Skeletal muscle satellite cell (primary cell): Measurements from ENCODE around the gene MADD.
"Not testable (repeated sequence)": the region's sequence is repeated elsewhere in the genome, so short reads cannot be mapped to it uniquely, and the experiment has no call there.

Experiments
- H3K27me3 ChIP-seq: 2 replicates; pipeline ENCODE4 v1.7.0; 2013; ENCODE audit warnings: low read length; ENCODE audit not compliant: control insufficient read depth, insufficient read depth
- H3K36me3 ChIP-seq: 2 replicates; pipeline ENCODE4 v1.7.0; 2013; ENCODE audit warnings: mild to moderate bottlenecking, control low read depth, low read length; ENCODE audit not compliant: insufficient read depth
- H3K4me1 ChIP-seq: 2 replicates; pipeline ENCODE4 v1.7.0; 2013; ENCODE audit warnings: low read length; ENCODE audit not compliant: control insufficient read depth, insufficient read depth
- H3K4me2 ChIP-seq: 2 replicates; pipeline ENCODE4 v1.7.0; 2013; ENCODE audit warnings: mild to moderate bottlenecking, low read length
- H3K4me3 ChIP-seq: 2 replicates; pipeline ENCODE4 v1.7.0; 2013; ENCODE audit warnings: low read length
- H3K9ac ChIP-seq: 2 replicates; pipeline ENCODE4 v1.7.0; 2013; ENCODE audit warnings: mild to moderate bottlenecking, low read depth, low read length, moderate library complexity
- H3K9me3 ChIP-seq: replicated peaks from 2 replicates; pipeline ENCODE4 v1.7.0; 2013; ENCODE audit warnings: mild to moderate bottlenecking, control low read depth, low read length

MADD gene

DNA sequence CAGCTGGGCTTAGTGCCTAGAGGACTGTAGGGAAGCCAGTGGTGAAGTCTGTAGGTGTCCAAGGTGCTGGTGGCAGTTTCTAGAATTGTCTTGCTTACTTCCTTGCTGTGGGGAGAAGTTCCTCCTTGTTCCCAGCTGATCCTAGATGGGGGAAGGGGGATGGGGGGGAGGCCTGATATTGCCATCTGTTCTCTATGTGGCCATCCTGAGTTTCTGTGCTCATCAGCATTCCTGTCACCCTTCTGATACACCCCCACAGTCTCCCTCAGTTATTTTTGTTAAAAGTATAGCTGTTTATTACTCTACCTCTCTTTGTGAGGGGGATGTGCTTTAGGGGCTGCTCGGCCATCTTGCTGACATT, 36.5 kb downstream of the MADD start:
- no peak overlapping the region for H3K9ac ChIP-seq
- H3K4me3 ChIP-seq: no peak overlapping the region
- peaks cover 52% of the 10 kb centered on the region for H3K36me3 ChIP-seq
- no peaks in the 10 kb centered on the region for H3K9me3 ChIP-seq
- H3K4me2 ChIP-seq: no peak overlapping the region
- no peaks in the 10 kb centered on the region for H3K4me1 ChIP-seq
- no peaks in the 10 kb centered on the region for H3K27me3 ChIP-seq

DNA sequence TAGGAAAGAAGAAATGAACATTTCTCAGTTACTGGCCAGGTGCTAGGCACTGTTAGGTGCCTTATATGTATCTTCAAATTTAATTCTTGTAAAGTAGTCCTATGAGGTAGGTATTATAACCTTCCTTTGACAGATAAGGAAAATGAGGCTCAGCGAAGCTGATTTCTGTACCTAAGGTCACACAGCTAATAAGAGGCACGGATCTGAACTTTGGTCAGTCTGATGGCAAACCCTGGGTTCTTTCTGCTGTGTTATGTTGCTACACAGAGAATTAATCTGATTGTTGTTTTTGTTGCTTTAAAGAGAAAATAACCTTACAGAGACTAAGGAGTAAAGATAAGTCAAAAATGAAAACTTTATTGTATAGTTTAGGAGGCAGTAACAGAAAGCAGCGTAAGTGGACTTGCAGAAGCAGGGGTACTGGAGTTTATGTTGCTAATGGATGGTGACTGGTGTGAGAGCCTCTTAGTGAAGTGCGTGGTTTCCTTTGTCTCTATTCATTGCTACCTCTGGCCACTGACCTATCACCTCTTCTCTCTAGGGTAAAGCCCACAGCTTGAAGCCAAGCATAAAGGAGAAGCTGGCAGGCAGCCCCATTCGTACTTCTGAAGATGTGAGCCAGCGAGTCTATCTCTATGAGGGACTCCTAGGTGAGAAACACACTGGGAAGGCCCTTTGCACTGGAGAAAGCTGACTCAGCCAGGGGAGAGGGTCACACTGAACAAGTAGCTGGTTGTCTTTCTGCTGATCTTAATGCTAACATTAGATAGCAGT, 38.3 kb downstream of the MADD start:
- Histone ChIP-seq H3K9ac (no peak overlapping the region), H3K4me2 (no peak overlapping the region), H3K9me3 (no peaks in the 10 kb centered on the region), H3K27me3 (no peaks in the 10 kb centered on the region), H3K4me3 (no peak overlapping the region), H3K36me3 (peaks cover 49% of the 10 kb centered on the region), H3K4me1 (no peaks in the 10 kb centered on the region)

DNA sequence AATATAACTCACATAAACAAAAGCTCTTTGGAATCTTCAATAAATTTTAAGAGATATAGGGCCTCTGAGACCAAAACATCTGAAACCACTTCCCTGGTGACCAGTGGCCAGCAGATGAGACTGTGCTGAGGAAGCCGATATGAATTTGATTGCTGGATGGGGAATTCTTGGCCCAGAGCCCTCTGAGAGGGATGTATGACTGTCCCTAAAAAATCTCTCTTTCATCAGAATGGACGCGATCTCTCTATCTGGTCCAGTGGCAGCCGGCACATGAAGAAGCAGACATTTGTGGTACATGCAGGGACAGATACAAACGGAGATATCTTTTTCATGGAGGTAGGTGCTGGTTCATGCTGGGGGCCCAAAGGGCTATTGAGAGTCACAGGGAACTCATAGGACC, 45.1 kb downstream of the MADD start:
- H3K9ac ChIP-seq: no peak overlapping the region
- no peaks in the 10 kb centered on the region for H3K27me3 ChIP-seq
- no peaks in the 10 kb centered on the region for H3K4me1 ChIP-seq
- H3K36me3 ChIP-seq: peaks cover 50% of the 10 kb centered on the region
- H3K4me3 ChIP-seq: no peak overlapping the region
- no peak overlapping the region for H3K4me2 ChIP-seq
- H3K9me3 ChIP-seq: no peaks in the 10 kb centered on the region

DNA sequence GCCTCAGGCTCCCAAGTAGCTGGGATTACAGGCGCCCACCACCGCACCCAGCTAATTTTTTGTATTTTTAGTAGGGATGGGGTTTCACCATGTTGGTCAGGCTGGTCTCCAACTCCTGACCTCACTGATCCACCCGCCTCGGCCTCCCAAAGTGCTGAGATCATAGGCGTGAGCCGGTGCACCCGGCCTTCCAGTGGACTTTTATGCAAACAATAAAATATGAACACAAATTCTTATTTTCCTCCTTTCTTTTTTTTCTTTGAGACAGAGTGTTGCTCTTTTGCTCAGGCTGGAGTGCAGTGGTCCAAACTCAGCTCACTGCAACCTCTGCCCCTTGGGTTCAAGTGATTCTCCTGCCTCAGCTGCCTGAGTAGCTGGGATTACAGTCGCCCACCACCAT, 46.6 kb downstream of the MADD start:
- not testable (repeated sequence) for H3K9me3 ChIP-seq, H3K27me3 ChIP-seq, H3K4me3 ChIP-seq, H3K4me2 ChIP-seq, H3K9ac ChIP-seq, H3K4me1 ChIP-seq
- peaks cover 44% of the 10 kb centered on the region for H3K36me3 ChIP-seq

DNA sequence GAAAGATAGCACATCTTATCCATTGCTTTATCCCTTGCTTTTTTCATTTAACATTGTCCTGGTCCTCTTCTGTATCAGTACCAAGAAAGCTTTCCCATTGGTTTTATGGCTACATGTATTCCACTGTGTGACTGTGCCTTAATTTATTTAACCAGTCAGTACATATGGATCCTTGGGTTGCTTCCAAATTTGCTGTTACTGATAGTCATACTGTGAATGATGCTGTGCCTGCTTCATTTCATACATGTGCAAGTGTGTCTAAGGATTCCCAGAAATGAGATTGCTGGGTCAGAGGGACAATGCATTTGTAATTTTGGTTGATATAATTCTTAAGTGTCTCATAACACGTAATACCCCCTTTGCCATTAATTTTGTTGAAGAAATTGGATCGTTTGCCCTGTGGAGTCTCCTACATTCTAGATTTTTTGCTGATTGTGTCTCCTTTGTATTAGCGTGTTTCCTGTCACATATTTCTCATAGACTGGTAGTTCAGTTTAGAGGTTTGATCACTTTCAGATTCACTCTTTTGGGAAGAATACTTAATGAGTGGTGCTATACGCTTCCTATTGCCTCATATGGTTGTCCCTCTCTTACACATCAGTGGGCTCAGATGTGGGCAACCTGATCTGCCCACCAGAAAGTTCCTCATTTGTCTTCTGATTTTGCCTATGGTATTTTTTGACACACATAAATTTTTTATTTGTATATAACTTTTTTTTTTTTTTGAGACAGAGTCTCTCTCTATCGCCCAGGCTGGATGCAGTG, 47.3 kb downstream of the MADD start:
- Histone ChIP-seq H3K9ac (no peak overlapping the region), H3K9me3 (no peaks in the 10 kb centered on the region), H3K4me2 (no peak overlapping the region), H3K27me3 (no peaks in the 10 kb centered on the region), H3K4me1 (no peaks in the 10 kb centered on the region), H3K4me3 (no peak overlapping the region), H3K36me3 (peaks cover 45% of the 10 kb centered on the region)

DNA sequence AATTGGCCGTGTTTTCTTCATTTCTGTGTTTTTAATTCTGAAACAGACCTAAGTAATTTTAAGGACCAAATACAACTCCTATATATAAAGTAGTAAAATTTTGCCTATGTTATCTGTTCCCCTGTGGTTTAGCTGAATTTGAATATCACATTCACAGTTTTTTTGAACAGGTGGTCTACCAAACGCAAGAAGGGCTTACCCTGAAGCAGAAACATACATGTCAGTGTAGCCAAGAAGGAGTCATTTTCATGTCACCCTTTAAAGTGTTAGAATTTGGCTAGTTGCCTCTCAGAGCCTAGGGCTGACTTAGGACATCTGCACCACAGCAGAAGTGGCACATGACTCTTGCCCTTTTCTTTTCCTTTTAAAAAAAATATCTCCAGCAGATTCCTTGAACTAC, 48.2 kb downstream of the MADD start:
- no peaks in the 10 kb centered on the region for H3K9me3 ChIP-seq
- no peak overlapping the region for H3K9ac ChIP-seq
- no peak overlapping the region for H3K4me2 ChIP-seq
- H3K4me3 ChIP-seq: no peak overlapping the region
- no peaks in the 10 kb centered on the region for H3K4me1 ChIP-seq
- no peaks in the 10 kb centered on the region for H3K27me3 ChIP-seq
- peaks cover 42% of the 10 kb centered on the region for H3K36me3 ChIP-seq

DNA sequence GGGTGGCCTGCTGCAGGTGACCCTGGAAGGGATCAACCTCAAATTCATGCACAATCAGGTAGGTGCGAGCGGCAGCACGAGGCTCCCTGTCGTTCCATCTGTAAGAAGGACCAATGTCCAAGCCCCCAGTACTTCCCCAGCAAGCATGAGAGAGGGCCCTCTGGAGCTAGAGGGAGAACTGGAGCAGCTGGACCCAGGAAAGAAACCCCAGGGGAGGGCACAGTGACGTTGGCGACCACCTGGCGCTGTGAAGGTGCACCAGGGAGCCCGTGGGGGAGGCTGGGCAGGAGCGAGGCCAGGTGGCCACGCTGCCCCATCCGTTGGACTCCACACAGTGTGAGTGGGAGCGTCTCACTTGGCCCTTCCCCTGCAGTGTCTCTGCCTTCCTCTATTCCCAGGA, 54.6 kb downstream of the MADD start:
- Histone ChIP-seq H3K4me2 (no peak overlapping the region), H3K36me3 (peaks cover 32% of the 10 kb centered on the region), H3K9ac (no peak overlapping the region), H3K4me3 (no peak overlapping the region), H3K4me1 (no peaks in the 10 kb centered on the region), H3K9me3 (no peaks in the 10 kb centered on the region), H3K27me3 (no peaks in the 10 kb centered on the region)

DNA sequence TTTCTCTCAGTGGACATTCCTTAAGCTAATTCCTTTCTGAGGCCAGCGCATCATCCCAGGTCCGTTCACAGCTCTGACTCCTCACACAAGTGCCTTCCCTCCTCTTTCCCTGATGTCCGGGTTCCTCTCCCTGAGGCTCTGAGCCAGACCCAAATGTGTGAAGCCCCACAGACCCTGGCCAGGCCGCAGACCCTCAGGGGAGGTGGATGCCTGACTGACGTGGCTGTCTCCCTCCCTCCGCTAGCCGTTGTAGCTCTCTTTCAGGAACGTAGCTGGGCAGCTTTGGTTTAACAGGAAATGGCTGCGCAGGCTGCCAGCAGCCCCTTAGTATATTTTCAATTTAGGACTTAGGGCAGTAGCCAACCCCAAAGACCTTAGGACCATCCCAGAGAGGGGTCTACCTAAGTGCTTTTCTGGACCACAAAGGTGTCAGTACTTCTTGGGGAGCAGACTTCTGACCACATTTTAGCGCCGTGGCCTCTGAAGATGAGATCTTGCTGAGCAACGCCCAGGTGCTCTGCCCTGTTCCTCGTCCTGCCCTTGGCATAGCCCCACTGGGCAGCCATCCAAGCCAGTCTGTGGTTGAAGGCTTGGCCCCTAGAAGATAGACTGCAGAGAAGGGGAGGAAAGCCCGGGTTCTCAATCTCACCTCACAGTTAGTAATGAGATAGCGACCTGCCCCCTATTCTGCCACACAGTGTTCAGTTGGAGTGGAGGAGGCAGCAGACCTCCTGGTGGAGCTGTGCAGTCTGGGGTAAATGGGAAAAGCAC, 55.5 kb downstream of the MADD start:
- H3K9me3 ChIP-seq: no peaks in the 10 kb centered on the region
- H3K9ac ChIP-seq: no peak overlapping the region
- no peaks in the 10 kb centered on the region for H3K27me3 ChIP-seq
- H3K4me3 ChIP-seq: no peak overlapping the region
- H3K4me2 ChIP-seq: no peak overlapping the region
- H3K4me1 ChIP-seq: no peaks in the 10 kb centered on the region
- peaks cover 34% of the 10 kb centered on the region for H3K36me3 ChIP-seq

DNA sequence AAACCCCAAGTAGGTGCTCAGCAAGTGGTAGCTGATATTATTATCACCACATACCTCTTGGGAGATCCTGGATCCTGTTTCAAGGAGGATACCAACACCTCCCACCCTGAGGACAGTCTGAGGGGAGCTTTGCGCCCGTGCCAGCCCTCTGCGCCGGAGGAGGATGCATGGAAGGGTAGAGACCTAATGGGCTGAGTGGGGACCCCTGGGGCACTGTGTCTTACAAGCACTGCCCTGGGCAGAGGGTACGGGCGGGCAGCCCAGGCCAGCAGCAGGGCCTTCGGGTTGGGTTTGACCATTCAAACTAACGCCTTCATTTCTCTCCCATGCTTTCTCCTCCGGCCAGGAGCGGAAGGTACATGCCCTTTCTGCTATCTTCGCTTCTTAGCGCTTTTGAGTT, 56.3 kb downstream of the MADD start:
- Histone ChIP-seq H3K9me3 (no peaks in the 10 kb centered on the region), H3K36me3 (peaks cover 33% of the 10 kb centered on the region), H3K4me3 (no peak overlapping the region), H3K4me2 (no peak overlapping the region), H3K9ac (no peak overlapping the region), H3K4me1 (no peaks in the 10 kb centered on the region), H3K27me3 (no peaks in the 10 kb centered on the region)

DNA sequence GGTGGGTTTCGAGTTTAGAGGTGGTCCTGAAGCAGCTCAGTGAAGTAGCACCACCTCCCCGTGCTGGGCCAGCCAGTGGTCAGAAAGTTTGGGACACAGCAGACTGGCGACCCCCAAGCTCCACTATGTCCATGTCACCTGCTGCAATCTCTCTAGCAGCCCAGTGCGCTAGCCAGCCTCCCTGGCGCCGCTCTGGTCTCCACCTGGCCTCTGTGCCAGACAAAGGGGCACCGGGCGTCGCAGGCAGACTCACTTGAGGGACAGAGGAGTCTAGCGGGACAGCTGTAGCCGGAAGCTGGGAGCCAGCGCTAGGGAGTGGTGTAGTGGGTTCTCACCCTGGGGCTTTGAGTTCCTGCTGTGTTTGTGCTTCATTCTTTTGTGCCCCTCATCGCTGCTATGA, 57.1 kb downstream of the MADD start:
- H3K9ac ChIP-seq: no peak overlapping the region
- peaks cover 25% of the 10 kb centered on the region for H3K36me3 ChIP-seq
- H3K4me1 ChIP-seq: no peaks in the 10 kb centered on the region
- H3K4me2 ChIP-seq: no peak overlapping the region
- H3K9me3 ChIP-seq: no peaks in the 10 kb centered on the region
- no peak overlapping the region for H3K4me3 ChIP-seq
- no peaks in the 10 kb centered on the region for H3K27me3 ChIP-seq

DNA sequence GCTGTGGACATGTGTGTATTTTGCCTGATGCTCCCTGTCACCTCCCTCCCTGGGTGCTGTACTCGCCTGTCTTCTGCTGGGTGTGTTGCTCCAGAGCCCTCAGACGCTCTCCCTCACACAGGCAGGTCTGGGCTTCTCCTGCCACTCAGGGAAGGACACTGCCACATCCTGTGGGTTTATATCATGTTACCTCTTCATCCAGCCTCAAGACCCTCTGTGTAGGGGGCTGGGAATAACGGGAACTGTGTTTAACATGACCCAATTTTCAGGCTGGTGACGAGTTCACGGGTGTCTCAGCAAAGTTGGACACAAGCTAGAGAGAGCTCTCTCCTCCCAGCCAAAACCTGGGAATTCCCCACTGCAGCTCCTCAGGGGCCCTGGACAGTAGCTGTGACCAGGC, 58.0 kb downstream of the MADD start:
- no peaks in the 10 kb centered on the region for H3K4me1 ChIP-seq
- no peak overlapping the region for H3K4me2 ChIP-seq
- no peak overlapping the region for H3K4me3 ChIP-seq
- no peaks in the 10 kb centered on the region for H3K27me3 ChIP-seq
- peaks cover 24% of the 10 kb centered on the region for H3K36me3 ChIP-seq
- H3K9me3 ChIP-seq: no peaks in the 10 kb centered on the region
- no peak overlapping the region for H3K9ac ChIP-seq
